ENCODE results near the gene MBNL1. TPM values are rescaled to one million over a fixed set of nuclear protein-coding genes. Genes with fewer than 3 reads are reported as not detected.

MBNL1 gene
- total RNA-seq, 1 donor from 2014 or later: 180 TPM

GRCh38 chr3:152466784-152467183, 198.1 kb downstream of the MBNL1 start:
- ATAC-seq: peak; percentile 46
- no peak for DNase-seq (ENCODE audit: missing footprints)
- intact Hi-C loops (cut with DNase I): no loop called here

GRCh38 chr3:152469248-152470025, 200.7 kb downstream of the MBNL1 start:
- ATAC-seq (no peak), DNase-seq (ENCODE audit: missing footprints) (no peak)
- intact Hi-C loops (cut with DNase I): loop anchor here (5.0 to 10.0 kb wide), 2 partner anchors 287 to 395 kb away; no protein-coding TSS in a partner anchor

- intact Hi-C loops (cut with DNase I): loop anchor here (5.0 to 10.0 kb wide), 2 partner anchors 288 to 395 kb away; no protein-coding TSS in a partner anchor
- no peak for DNase-seq (ENCODE audit: missing footprints)
- ATAC-seq: no peak
Measured at GRCh38 chr3:152470095-152470494, 201.4 kb downstream of the MBNL1 start.

GRCh38 chr3:152470893-152471292, 202.2 kb downstream of the MBNL1 start:
- no peak for DNase-seq (ENCODE audit: missing footprints)
- intact Hi-C loops (cut with DNase I): loop anchor here (5.0 to 10.0 kb wide), 2 partner anchors 289 to 396 kb away; no protein-coding TSS in a partner anchor
- no peak for ATAC-seq

GRCh38 chr3:152471814-152472671, 203.3 kb downstream of the MBNL1 start:
- intact Hi-C loops (cut with DNase I): loop anchor here (5.0 to 10.0 kb wide), 2 partner anchors 290 to 397 kb away; no protein-coding TSS in a partner anchor
- DNase-seq (ENCODE audit: missing footprints) (peak; percentile 52), ATAC-seq (peak; percentile 79)

GRCh38 chr3:152472672-152472954, 203.9 kb downstream of the MBNL1 start:
- DNase-seq (ENCODE audit: missing footprints) (no peak), ATAC-seq (no peak)
- intact Hi-C loops (cut with DNase I): loop anchor here (5.0 to 10.0 kb wide), 2 partner anchors 290 to 398 kb away; no protein-coding TSS in a partner anchor

- DNase-seq (ENCODE audit: missing footprints) (no peak), ATAC-seq (peak; percentile 65)
- intact Hi-C loops (cut with DNase I): loop anchor here (2.0 to 10.0 kb wide), 3 partner anchors 100 to 400 kb away; no protein-coding TSS in a partner anchor
Measured at GRCh38 chr3:152474585-152474984, 205.9 kb downstream of the MBNL1 start.

GRCh38 chr3:152477422-152477821, 208.7 kb downstream of the MBNL1 start:
- DNase-seq (ENCODE audit: missing footprints) (no peak), ATAC-seq (no peak)
- intact Hi-C loops (cut with DNase I): loop anchor here (5.0 to 10.0 kb wide), 2 partner anchors 45 to 403 kb away; no protein-coding TSS in a partner anchor

- intact Hi-C loops (cut with DNase I): no loop called here
Measured at GRCh38 chr3:152480282-152480953, 211.7 kb downstream of the MBNL1 start.

GRCh38 chr3:152486364-152486763, 217.6 kb downstream of the MBNL1 start:
- DNase-seq (ENCODE audit: missing footprints): no peak
- ATAC-seq: no peak
- intact Hi-C loops (cut with DNase I): no loop called here

More at GRCh38 chr3:152480282-152480953, 211.7 kb downstream of the MBNL1 start:
- DNase-seq (ENCODE audit: missing footprints): no peak
- ATAC-seq: no peak

- DNase-seq (ENCODE audit: missing footprints): no peak
- intact Hi-C loops (cut with DNase I): no loop called here
- ATAC-seq: no peak
Measured at GRCh38 chr3:152488449-152488848, 219.7 kb downstream of the MBNL1 start.

GRCh38 chr3:152491922-152492321, 223.2 kb downstream of the MBNL1 start:
- intact Hi-C loops (cut with DNase I): no loop called here
- no peak for ATAC-seq
- no peak for DNase-seq (ENCODE audit: missing footprints)

GRCh38 chr3:152496286-152496685, 227.6 kb downstream of the MBNL1 start:
- intact Hi-C loops (cut with DNase I): no loop called here
- DNase-seq (ENCODE audit: missing footprints) (no peak), ATAC-seq (no peak)

GRCh38 chr3:152496716-152497115, 228.0 kb downstream of the MBNL1 start:
- intact Hi-C loops (cut with DNase I): no loop called here
- DNase-seq (ENCODE audit: missing footprints) (no peak), ATAC-seq (no peak)

GRCh38 chr3:152497457-152497856, 228.7 kb downstream of the MBNL1 start:
- DNase-seq (ENCODE audit: missing footprints) (no peak), ATAC-seq (peak; percentile 68)
- intact Hi-C loops (cut with DNase I): no loop called here

GRCh38 chr3:152497890-152498289, 229.2 kb downstream of the MBNL1 start:
- no peak for ATAC-seq
- intact Hi-C loops (cut with DNase I): no loop called here
- DNase-seq (ENCODE audit: missing footprints): no peak

GRCh38 chr3:152499791-152500385, 231.2 kb downstream of the MBNL1 start:
- intact Hi-C loops (cut with DNase I): loop anchor here (10.0 kb wide), 1 partner anchor 435 kb away; no protein-coding TSS in a partner anchor
- ATAC-seq (no peak), DNase-seq (ENCODE audit: missing footprints) (no peak)

- ATAC-seq: no peak
- intact Hi-C loops (cut with DNase I): loop anchor here (10.0 kb wide), 1 partner anchor 429 kb away; no protein-coding TSS in a partner anchor
- no peak for DNase-seq (ENCODE audit: missing footprints)
Measured at GRCh38 chr3:152505926-152506325, 237.2 kb downstream of the MBNL1 start.
